Tibial nerve (tissue), 4 donors: ENCODE results near the gene GPR33. TPM values are rescaled to one million over a fixed set of nuclear protein-coding genes. Genes with fewer than 3 reads are reported as not detected.

Experiments
- DNase-seq, 2 donors: peaks; one replicate each; pipeline ENCODE4 v3.0.0-alpha.2; 2019; ENCODE audit warnings: low spot score in 2 of 2
- H3K27ac ChIP-seq, 4 donors: fragments of 200-600 bp; sonication (generic) in 3 of 4; one replicate each; pipeline ENCODE4 v1.5.1; 2017 to 2019; ENCODE audit warnings: mild to moderate bottlenecking in 1 of 4
- H3K27me3 ChIP-seq, 2 donors: fragments of 200-600 bp; sonication (generic) in 1 of 2; one replicate each; pipeline versions ENCODE4 v1.5.1 to v1.6.0; 2017 to 2019
- H3K36me3 ChIP-seq, 3 donors: fragments of 200-600 bp; sonication (generic); one replicate each; pipeline ENCODE4 v1.5.1; 2018 to 2019
- H3K4me1 ChIP-seq, 4 donors: fragments of 200-600 bp; sonication (generic) in 3 of 4; one replicate each; pipeline ENCODE4 v1.5.1; 2017 to 2019
- H3K4me3 ChIP-seq, 4 donors: fragments of 200-600 bp; sonication (generic) in 3 of 4; one replicate each; pipeline ENCODE4 v1.5.1; 2017 to 2019; ENCODE audit warnings: mild to moderate bottlenecking in 1 of 4, moderate library complexity in 1 of 4
- H3K9me3 ChIP-seq, 4 donors: fragments of 200-600 bp; sonication (generic) in 3 of 4; one replicate each; pipeline ENCODE4 v1.5.1; 2017 to 2019
- EP300 ChIP-seq, 2 donors: sonication (generic); formaldehyde crosslinking; IDR thresholded peaks; one replicate each; pipeline ENCODE4 v1.6.1; 2017; ENCODE audit warnings: antibody characterized with exemption in 2 of 2, mild to moderate bottlenecking in 1 of 2
- POLR2A ChIP-seq, 2 donors: fragments of 450-650 bp; IDR thresholded peaks; one replicate each; pipeline ENCODE4 v1.6.1; 2017; ENCODE audit warnings: antibody characterized with exemption in 2 of 2, mild to moderate bottlenecking in 2 of 2, moderate library complexity in 2 of 2
- WGBS, 2 donors: methylation state at CpG; one replicate each; pipeline ENCODE4 v1.1.5; 2018; 5-methylcytosine and 5-hydroxymethylcytosine counted together
- total RNA-seq, 4 donors: library from RNA; depleted of rRNA; stranded (reverse); fragments of >200 nt; gene quantifications; one replicate each; pipeline ENCODE4 v1.1.0, GENCODE V29; 2016
- TF ChIP-seq, protein P1 (sequence below), 5 experiments: fragments of 200-600 bp in 3 of 5; fragments of 450-650 bp in 2 of 5; sonication (generic) in 3 of 5; IDR thresholded peaks; one replicate each; pipeline ENCODE4 v1.5.1; 2016 to 2019; ENCODE audit warnings: antibody characterized with exemption in 5 of 5, mild to moderate bottlenecking in 3 of 5, moderate library complexity in 2 of 5

Gene GPR33
- total RNA-seq, 4 donors from 2014 or later: not detected

DNA sequence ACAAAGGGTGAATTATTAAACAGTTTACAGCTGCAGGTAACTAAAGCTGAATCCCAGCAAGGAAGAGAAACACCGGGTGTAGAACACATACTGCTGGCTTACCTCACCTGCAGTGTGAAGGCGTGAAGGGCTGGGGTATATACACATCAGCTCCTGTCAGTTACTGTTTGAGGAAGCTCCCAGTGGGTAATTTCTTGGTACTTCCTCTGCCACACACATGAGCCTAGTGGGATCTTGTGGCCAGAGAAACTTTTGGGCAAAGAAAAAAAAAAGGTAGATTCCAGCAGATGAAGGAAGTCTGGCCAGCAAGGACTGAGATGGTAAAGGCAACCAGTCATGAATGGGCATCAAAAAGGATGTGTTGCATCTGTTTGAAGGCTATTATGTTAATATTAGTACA lies 14.0 kb upstream of the GPR33 start:
- no peaks in the 10 kb centered on the region for H3K36me3 ChIP-seq
- DNase-seq: no peak
- TF ChIP-seq, protein P1, sequence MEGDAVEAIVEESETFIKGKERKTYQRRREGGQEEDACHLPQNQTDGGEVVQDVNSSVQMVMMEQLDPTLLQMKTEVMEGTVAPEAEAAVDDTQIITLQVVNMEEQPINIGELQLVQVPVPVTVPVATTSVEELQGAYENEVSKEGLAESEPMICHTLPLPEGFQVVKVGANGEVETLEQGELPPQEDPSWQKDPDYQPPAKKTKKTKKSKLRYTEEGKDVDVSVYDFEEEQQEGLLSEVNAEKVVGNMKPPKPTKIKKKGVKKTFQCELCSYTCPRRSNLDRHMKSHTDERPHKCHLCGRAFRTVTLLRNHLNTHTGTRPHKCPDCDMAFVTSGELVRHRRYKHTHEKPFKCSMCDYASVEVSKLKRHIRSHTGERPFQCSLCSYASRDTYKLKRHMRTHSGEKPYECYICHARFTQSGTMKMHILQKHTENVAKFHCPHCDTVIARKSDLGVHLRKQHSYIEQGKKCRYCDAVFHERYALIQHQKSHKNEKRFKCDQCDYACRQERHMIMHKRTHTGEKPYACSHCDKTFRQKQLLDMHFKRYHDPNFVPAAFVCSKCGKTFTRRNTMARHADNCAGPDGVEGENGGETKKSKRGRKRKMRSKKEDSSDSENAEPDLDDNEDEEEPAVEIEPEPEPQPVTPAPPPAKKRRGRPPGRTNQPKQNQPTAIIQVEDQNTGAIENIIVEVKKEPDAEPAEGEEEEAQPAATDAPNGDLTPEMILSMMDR (IDR thresholded peaks at IDR 0.05): no peak
- no peak for TF ChIP-seq POLR2A (IDR thresholded peaks at IDR 0.05)
- no peak for TF ChIP-seq EP300 (IDR thresholded peaks at IDR 0.05)
- H3K9me3 ChIP-seq: peaks cover 0 to 9% (median 0%) of the 10 kb centered on the region in 4 donors
- H3K4me1 ChIP-seq: peaks cover 0 to 16% (median 0%) of the 10 kb centered on the region in 4 donors
- H3K4me3 ChIP-seq: no peak overlapping the region
- H3K27ac ChIP-seq: no peak overlapping the region
- no peaks in the 10 kb centered on the region for H3K27me3 ChIP-seq
- WGBS, 2 donors: 76 to 95% methylated on average over 2 of the region's 2 CpGs

DNA sequence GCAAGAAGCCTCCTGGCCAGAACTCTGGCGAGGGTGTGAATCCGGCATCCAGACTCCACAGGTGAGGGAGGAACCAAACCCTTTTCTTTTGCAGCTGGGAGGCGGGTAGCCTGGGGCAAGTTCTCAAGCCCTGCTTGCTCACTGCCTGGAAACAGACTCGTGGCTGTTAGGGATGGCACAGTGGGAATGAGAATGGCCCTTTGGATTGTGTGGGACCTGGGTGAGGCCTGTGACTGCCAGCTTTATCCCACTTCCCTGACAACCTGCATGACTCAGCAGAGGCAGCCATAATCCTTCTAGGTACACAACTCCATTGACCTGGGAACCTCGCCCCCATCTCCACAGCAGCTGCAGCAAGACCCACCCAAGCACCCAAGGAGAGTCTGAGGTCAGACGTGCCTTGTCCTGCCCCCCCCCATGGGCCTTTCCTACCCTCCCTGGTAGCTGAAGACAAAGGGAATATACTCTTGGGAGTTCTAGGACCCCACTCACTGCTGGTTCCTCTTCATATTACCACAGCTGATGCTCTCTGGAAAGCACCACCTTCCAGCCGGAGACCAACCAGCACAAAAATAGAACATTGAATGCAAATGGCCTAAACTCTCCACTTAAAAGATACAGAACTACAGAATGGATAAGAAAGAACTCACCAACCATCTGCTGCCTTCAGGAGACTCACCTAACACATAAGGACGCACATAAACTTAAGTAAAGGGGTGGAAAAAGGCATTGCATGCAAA lies 5.1 kb upstream of the GPR33 start:
- peaks cover 0 to 4% (median 0%) of the 10 kb centered on the region in 4 donors for H3K9me3 ChIP-seq
- TF ChIP-seq EP300 (IDR thresholded peaks at IDR 0.05) (no peak), POLR2A (IDR thresholded peaks at IDR 0.05) (no peak)
- TF ChIP-seq, protein P1 (IDR thresholded peaks at IDR 0.05): no peak
- H3K4me1 ChIP-seq: peaks cover 0 to 14% (median 2%) of the 10 kb centered on the region in 4 donors
- no peak overlapping the region for H3K4me3 ChIP-seq
- 83 to 89% methylated on average over 8 of the region's 8 CpGs for WGBS, 2 donors
- DNase-seq: no peak
- H3K27ac ChIP-seq: no peak overlapping the region
- no peaks in the 10 kb centered on the region for H3K27me3 ChIP-seq
- no peaks in the 10 kb centered on the region for H3K36me3 ChIP-seq

DNA sequence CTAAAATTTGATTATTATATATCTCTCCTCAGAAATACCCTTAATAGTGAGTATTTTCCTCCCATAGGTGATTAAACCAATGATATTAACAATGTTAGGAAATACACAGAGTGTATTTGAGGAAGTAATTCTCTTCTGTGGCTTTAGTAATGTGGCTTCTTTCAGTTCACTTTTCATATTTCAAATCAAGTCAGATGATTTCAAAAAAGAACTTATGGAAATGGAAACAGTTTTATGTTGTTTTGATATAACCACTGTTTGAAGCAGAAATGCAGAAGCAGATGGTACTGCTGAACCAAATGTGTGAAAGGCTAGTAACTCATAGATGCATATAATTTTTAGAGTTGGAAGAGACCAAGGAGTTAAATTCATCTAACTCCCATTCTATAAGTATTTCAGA lies 1.9 kb upstream of the GPR33 start:
- TF ChIP-seq EP300 (IDR thresholded peaks at IDR 0.05) (no peak), POLR2A (IDR thresholded peaks at IDR 0.05) (no peak)
- TF ChIP-seq, protein P1 (IDR thresholded peaks at IDR 0.05): no peak
- no peaks in the 10 kb centered on the region for H3K36me3 ChIP-seq
- DNase-seq: no peak

DNA sequence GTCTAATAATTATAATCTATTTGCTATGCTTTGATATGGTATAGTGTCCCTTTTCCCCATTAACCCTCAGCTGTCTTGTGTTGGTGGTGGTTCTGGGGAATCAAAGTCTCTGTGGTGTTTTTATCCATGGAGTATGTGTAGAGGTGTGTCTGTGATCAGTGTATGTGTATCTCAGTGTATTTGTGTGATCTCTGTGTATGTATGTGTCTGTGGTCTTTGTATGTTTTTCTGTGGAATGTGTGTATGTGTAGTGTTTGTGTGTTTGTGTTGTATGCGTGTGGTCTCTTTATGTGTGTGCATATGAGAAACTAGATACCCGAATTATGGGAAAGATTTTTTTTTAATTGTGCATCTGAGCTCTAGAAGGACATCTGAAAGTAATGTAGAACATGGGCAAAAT lies 1.1 kb downstream of the GPR33 start:
- Histone ChIP-seq H3K4me1 (peaks cover 0 to 14% (median 2%) of the 10 kb centered on the region in 4 donors), H3K27ac (no peak overlapping the region), H3K36me3 (no peaks in the 10 kb centered on the region), H3K4me3 (no peak overlapping the region), H3K27me3 (no peaks in the 10 kb centered on the region), H3K9me3 (no peaks in the 10 kb centered on the region)
- no peak for DNase-seq
- 82 to 83% methylated on average over 2 of the region's 2 CpGs for WGBS, 2 donors
- no peak for TF ChIP-seq POLR2A (IDR thresholded peaks at IDR 0.05)
- TF ChIP-seq, protein P1 (IDR thresholded peaks at IDR 0.05): no peak
- TF ChIP-seq EP300 (IDR thresholded peaks at IDR 0.05): no peak

More for the DNA sequence above, 1.9 kb upstream of the GPR33 start:
- Histone ChIP-seq H3K4me3 (no peak overlapping the region), H3K9me3 (no peaks in the 10 kb centered on the region), H3K27ac (no peak overlapping the region), H3K4me1 (peaks cover 0 to 14% (median 2%) of the 10 kb centered on the region in 4 donors), H3K27me3 (no peaks in the 10 kb centered on the region)

DNA sequence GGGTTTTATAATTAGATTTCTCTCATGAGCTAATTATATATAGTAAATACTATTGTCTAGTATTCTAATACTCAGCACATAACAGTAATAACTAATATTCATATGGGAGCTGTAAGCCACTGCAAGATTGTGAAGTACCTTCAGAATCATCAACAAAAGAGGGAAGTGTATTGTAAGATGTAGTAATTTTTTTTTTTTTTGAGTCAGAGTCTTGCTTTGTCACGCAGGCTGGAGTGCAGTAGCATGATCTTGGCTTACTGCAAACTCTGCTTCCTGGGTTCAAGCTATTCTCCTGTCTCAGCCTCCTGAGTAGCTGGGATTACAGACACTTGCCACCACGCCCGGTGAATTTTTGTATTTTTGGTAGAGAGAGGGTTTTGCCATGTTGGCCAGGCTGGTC lies 3.1 kb downstream of the GPR33 start:
- Histone ChIP-seq H3K36me3 (no peaks in the 10 kb centered on the region), H3K27me3 (no peaks in the 10 kb centered on the region), H3K4me3 (no peak overlapping the region), H3K4me1 (peaks cover 0 to 10% (median 2%) of the 10 kb centered on the region in 4 donors), H3K9me3 (no peaks in the 10 kb centered on the region), H3K27ac (no peak overlapping the region)
- DNase-seq: no peak
- 81 to 88% methylated on average over 3 of the region's 3 CpGs for WGBS, 2 donors
- TF ChIP-seq, protein P1 (IDR thresholded peaks at IDR 0.05): no peak
- no peak for TF ChIP-seq POLR2A (IDR thresholded peaks at IDR 0.05)
- no peak for TF ChIP-seq EP300 (IDR thresholded peaks at IDR 0.05)
